Measurements from ENCODE around the gene MIPOL1. TPM values are rescaled to one million over a fixed set of nuclear protein-coding genes. Genes with fewer than 3 reads are reported as not detected.

MIPOL1 gene
- total and polyA plus RNA-seq, 2 donors (not counting 3 experiments of a cell fraction or from before 2014, with no cell fraction given): 3.4 to 33.5 TPM

- CTCF ChIA-PET: interaction anchor here (0.7 to 2.3 kb wide), 6 partner anchors 23 to 618 kb away, joined by 3 to 23 read pairs (median 10); no protein-coding TSS in a partner anchor
- DNase-seq (ENCODE audit: low read depth, low spot score): peak; percentile 92
- peak within 1 kb of the TSS; percentile 91 for H2AFZ ChIP-seq (ENCODE audit: low read depth, low read length)
- H3K79me2 ChIP-seq (ENCODE audit: control insufficient read depth, insufficient read depth, low read length): no peaks in the 10 kb centered on the region
- no peaks in the 10 kb centered on the region for H3K27me3 ChIP-seq (ENCODE audit: control insufficient read depth in 2 of 2, insufficient read depth in 2 of 2, low read length in 2 of 2)
- intact Hi-C loops (cut with micrococcal nuclease): loop anchor here (1.0 to 5.0 kb wide), 2 partner anchors 23 to 60 kb away; no protein-coding TSS in a partner anchor
- H3K9ac ChIP-seq (replicated peaks; ENCODE audit: extremely low read depth, insufficient read depth, low read length): peak within 1 kb of the TSS; percentile 86
- no peaks in the 10 kb centered on the region for H3K36me3 ChIP-seq (ENCODE audit: control insufficient read depth in 2 of 2, extremely low read depth in 1 of 2, insufficient read depth in 2 of 2, low read length in 2 of 2)
- FAIRE-seq: peak; percentile 46
- H3K4me1 ChIP-seq (ENCODE audit: control insufficient read depth, extremely low read depth, insufficient read depth, low read length): peaks cover 12% of the 10 kb centered on the region
- peak within 1 kb of the TSS; percentile 85 for H3K27ac ChIP-seq (ENCODE audit: insufficient read depth, low read depth, low read length)
- no peak for TF ChIP-seq GATA2 (IDR thresholded peaks at IDR 0.05; ENCODE audit: insufficient read depth, insufficient read length, low read depth, low read length)
- TF ChIP-seq POLR2AphosphoS5 (IDR thresholded peaks at IDR 0.05; ENCODE audit: insufficient read depth, low read depth, low read length): peak; percentile 68
- TF ChIP-seq MAX (IDR thresholded peaks at IDR 0.05; ENCODE audit: insufficient read depth, insufficient read length): no peak
- TF ChIP-seq FOS (IDR thresholded peaks at IDR 0.05; ENCODE audit: borderline replicate concordance, insufficient read depth, low read length): no peak
- peak; percentile 58 for TF ChIP-seq POLR2A (IDR thresholded peaks at IDR 0.05; ENCODE audit: low read depth, low read length)
- TF ChIP-seq JUN (IDR thresholded peaks at IDR 0.05; ENCODE audit: borderline replicate concordance, insufficient read depth, insufficient read length, low read depth): no peak
- peak in 1 of 2 donors; percentile 40 for TF ChIP-seq CTCF (IDR thresholded peaks at IDR 0.05; ENCODE audit: extremely low read depth in 1 of 2, insufficient read depth in 1 of 2, low read depth in 1 of 2, low read length in 2 of 2)
- no peak for TF ChIP-seq EZH2 (IDR thresholded peaks at IDR 0.05; ENCODE audit: borderline replicate concordance, low read depth, low read length, severe bottlenecking)
- TF ChIP-seq MYC (IDR thresholded peaks at IDR 0.05; ENCODE audit: low read depth, low read length): no peak
- no peaks in the 10 kb centered on the region for H3K9me1 ChIP-seq (replicated peaks; ENCODE audit: control insufficient read depth, extremely low read depth, insufficient read depth, low read length)
- no peaks in the 10 kb centered on the region for H4K20me1 ChIP-seq (replicated peaks; ENCODE audit: control insufficient read depth, extremely low read depth, insufficient read depth, low read length)
- peak within 1 kb of the TSS; percentile 97 for H3K4me2 ChIP-seq (ENCODE audit: insufficient read depth, low read length)
- dilution Hi-C loops (cut with MboI; ENCODE audit: extremely low pct_ligation_motif_present, low sequenced_read_pairs): no loop called here
- no peaks in the 10 kb centered on the region for H3K9me3 ChIP-seq (replicated peaks; ENCODE audit: control insufficient read depth, insufficient read depth, low read length)
- POLR2A ChIA-PET: interaction anchor here (0.8 kb wide), 1 partner anchor 40 kb away, joined by 3 read pairs; no protein-coding TSS in a partner anchor
- peak within 1 kb of the TSS; percentile 57 to 81 (median 62) for H3K4me3 ChIP-seq (replicated peaks in 1 of 3; ENCODE audit: insufficient read depth in 1 of 3, low read depth in 1 of 3, low read length in 3 of 3)
- TSS peak; percentile 71 for BruUV-seq (replicated peaks)
Observed at GRCh38 chr14:37172024-37172869, 25.5 kb upstream of the MIPOL1 start, which contains the start of gene SLC25A21. Gene SLC25A21 (minus strand): TSS chr14:37172606.
